Adipocyte (in vitro differentiated cells): Measurements from ENCODE around the gene ARMC8.

Source experiments
- DNase-seq: peaks from one replicate; pipeline ENCODE4 v3.0.0-alpha.2; 2015; ENCODE audit warnings: low read depth
- H3K27me3 ChIP-seq: replicated peaks from 2 replicates; pipeline ENCODE4 v1.7.0; 2013; ENCODE audit warnings: mild to moderate bottlenecking, low read length, moderate library complexity; ENCODE audit not compliant: control insufficient read depth, insufficient read depth
- H3K36me3 ChIP-seq: 2 replicates; pipeline ENCODE4 v1.7.0; 2013; ENCODE audit warnings: low read length, mild to moderate bottlenecking, moderate library complexity; ENCODE audit not compliant: control insufficient read depth, insufficient read depth, severe bottlenecking
- H3K4me1 ChIP-seq: 2 replicates; pipeline ENCODE4 v1.7.0; 2013; ENCODE audit warnings: mild to moderate bottlenecking, low read length, moderate library complexity; ENCODE audit not compliant: control insufficient read depth, insufficient read depth
- H3K4me3 ChIP-seq: 2 replicates; pipeline ENCODE4 v1.7.0; 2013; ENCODE audit warnings: mild to moderate bottlenecking, low read length, moderate library complexity
- H3K9ac ChIP-seq: 2 replicates; pipeline ENCODE4 v1.7.0; 2013; ENCODE audit warnings: mild to moderate bottlenecking, low read length, moderate library complexity
- H3K9me3 ChIP-seq: 2 replicates; pipeline ENCODE4 v1.7.0; 2013; ENCODE audit warnings: mild to moderate bottlenecking, low read length, moderate library complexity; ENCODE audit not compliant: control insufficient read depth

Gene ARMC8

DNA sequence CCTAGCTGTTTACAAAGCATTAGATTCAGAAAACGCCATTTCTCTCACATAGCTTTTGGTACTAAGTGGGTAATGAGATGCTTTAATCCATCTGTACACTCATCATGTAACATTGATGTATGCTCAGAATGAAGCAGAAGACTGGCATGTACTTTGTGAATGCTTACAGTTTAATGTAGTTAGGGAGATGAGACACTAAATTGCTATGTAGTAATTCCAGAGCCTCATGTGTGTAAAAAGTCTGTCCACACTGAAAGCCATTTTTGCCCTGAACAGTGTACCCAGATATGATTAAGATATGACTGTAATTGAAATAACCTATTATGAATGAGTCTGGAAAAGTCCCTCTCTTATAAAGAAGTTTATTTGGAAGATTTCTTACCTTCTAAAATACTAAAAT, 66.5 kb downstream of the ARMC8 start:
- Histone ChIP-seq H3K9ac (no peak overlapping the region), H3K36me3 (peaks cover 48% of the 10 kb centered on the region), H3K4me3 (no peak overlapping the region), H3K27me3 (no peaks in the 10 kb centered on the region), H3K4me1 (no peaks in the 10 kb centered on the region), H3K9me3 (no peaks in the 10 kb centered on the region)
- no peak for DNase-seq

- H3K4me1 ChIP-seq, result no peaks in the 10 kb centered on the region
- H3K4me3 ChIP-seq, result no peak overlapping the region
- H3K36me3 ChIP-seq, result peaks cover 48% of the 10 kb centered on the region
- no peak for DNase-seq
- no peak overlapping the region for H3K9ac ChIP-seq
- H3K27me3 ChIP-seq, result no peaks in the 10 kb centered on the region
- H3K9me3 ChIP-seq, result no peaks in the 10 kb centered on the region
These were observed 67.1 kb downstream of the ARMC8 start for GRCh38 chr3:138254216-138254615.

DNA sequence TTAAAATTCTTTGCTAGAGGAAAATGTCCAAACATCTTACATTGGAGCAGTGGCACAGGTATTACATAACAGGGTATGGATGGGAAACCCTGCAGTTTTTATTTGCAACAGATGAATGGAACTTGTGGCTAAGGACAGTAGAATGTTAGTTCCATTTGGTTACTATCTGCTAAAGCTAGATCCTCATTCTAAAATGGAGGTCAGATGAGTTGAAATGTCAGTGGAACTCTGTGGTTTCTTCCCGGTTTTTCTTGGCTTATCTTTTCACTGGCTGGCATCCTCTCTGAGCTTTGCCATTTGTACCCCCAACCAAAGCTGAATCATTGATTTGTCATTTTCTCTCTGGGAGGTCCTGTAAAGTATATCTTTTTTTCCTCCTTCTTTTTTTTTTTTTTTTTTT, 68.9 kb downstream of the ARMC8 start:
- H3K9ac ChIP-seq, result no peak overlapping the region
- DNase-seq, result no peak
- peaks cover 56% of the 10 kb centered on the region for H3K36me3 ChIP-seq

DNA sequence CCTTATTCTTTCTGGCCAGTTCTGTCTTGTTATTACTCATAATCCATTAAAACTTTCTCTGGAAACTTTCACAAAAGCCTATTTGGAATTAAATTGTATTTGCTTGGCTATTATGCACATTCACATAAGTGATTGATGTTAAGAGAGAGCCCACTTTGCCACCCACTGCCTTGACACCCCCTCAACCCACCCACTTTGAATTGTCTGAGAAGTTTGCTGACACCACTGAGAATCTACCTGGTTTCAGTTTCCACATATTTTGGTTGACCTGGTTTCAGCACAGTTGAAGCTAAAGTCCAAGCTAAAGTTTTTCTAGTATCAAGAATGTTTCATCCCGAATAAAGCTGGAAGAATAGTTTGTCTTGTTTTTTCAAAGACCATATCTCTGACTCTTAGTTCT, 70.9 kb downstream of the ARMC8 start:
- no peak overlapping the region for H3K4me3 ChIP-seq
- no peak for DNase-seq
- no peaks in the 10 kb centered on the region for H3K9me3 ChIP-seq
- H3K27me3 ChIP-seq, result no peaks in the 10 kb centered on the region
- no peaks in the 10 kb centered on the region for H3K4me1 ChIP-seq
- H3K9ac ChIP-seq, result no peak overlapping the region
- H3K36me3 ChIP-seq, result peaks cover 60% of the 10 kb centered on the region

More for the DNA sequence above, 68.9 kb downstream of the ARMC8 start:
- Histone ChIP-seq H3K4me1 (no peaks in the 10 kb centered on the region), H3K9me3 (no peaks in the 10 kb centered on the region), H3K4me3 (no peak overlapping the region), H3K27me3 (no peaks in the 10 kb centered on the region)

DNA sequence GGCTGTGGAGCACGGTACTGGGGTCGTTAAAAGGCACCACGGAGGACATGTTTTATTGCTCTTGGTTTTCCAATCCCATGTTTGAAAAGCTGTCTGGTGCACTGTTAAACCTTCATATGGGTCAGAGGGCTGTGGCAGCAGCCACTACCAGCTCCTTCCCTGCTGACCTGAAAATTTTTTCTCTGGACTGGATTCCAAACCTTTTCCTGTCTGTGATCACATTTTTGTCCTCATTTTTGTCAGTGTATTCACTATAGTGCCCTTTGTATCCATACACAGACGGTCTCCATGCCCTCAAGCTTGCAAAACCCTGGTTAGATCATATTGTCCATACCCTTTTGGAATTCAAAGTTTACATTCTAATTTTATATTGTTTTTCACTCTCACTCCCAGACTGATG, 72.0 kb downstream of the ARMC8 start:
- H3K27me3 ChIP-seq, result no peaks in the 10 kb centered on the region
- H3K9me3 ChIP-seq, result no peaks in the 10 kb centered on the region
- H3K36me3 ChIP-seq, result peaks cover 65% of the 10 kb centered on the region
- DNase-seq, result no peak
- H3K9ac ChIP-seq, result no peak overlapping the region
- no peak overlapping the region for H3K4me3 ChIP-seq
- H3K4me1 ChIP-seq, result no peaks in the 10 kb centered on the region

DNA sequence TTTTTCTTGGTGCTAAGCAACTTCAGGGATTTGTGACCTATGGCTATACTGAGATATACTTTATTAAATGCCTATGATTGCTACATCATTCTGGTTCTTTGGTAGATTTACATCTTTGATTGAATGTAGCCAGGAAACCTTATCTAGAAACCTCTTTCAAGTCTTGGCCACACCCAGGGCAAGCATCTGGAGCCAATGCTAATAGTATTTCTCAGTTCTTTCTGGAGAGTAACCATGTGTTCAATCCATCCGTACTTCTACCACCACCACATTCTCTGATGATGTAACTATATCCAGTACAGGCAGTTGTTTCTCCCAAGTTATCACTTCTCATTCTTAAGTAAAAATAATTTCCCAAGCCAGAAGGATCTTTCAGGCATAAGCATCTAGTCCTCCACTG, 73.5 kb downstream of the ARMC8 start:
- no peaks in the 10 kb centered on the region for H3K9me3 ChIP-seq
- no peaks in the 10 kb centered on the region for H3K4me1 ChIP-seq
- H3K4me3 ChIP-seq, result no peak overlapping the region
- H3K36me3 ChIP-seq, result peaks cover 76% of the 10 kb centered on the region
- no peak for DNase-seq
- no peaks in the 10 kb centered on the region for H3K27me3 ChIP-seq
- no peak overlapping the region for H3K9ac ChIP-seq

- no peaks in the 10 kb centered on the region for H3K4me1 ChIP-seq
- no peaks in the 10 kb centered on the region for H3K27me3 ChIP-seq
- no peak overlapping the region for H3K4me3 ChIP-seq
- DNase-seq, result peak; percentile 5
- H3K36me3 ChIP-seq, result peaks cover 88% of the 10 kb centered on the region
- H3K9ac ChIP-seq, result no peak overlapping the region
- H3K9me3 ChIP-seq, result no peaks in the 10 kb centered on the region
These were observed 76.0 kb downstream of the ARMC8 start for GRCh38 chr3:138263104-138263503.

- Histone ChIP-seq H3K9me3 (no peaks in the 10 kb centered on the region), H3K4me3 (no peak overlapping the region), H3K36me3 (peaks cover 93% of the 10 kb centered on the region), H3K27me3 (no peaks in the 10 kb centered on the region), H3K4me1 (no peaks in the 10 kb centered on the region), H3K9ac (no peak overlapping the region)
- no peak for DNase-seq
These were observed 78.6 kb downstream of the ARMC8 start for GRCh38 chr3:138265745-138266144.

DNA sequence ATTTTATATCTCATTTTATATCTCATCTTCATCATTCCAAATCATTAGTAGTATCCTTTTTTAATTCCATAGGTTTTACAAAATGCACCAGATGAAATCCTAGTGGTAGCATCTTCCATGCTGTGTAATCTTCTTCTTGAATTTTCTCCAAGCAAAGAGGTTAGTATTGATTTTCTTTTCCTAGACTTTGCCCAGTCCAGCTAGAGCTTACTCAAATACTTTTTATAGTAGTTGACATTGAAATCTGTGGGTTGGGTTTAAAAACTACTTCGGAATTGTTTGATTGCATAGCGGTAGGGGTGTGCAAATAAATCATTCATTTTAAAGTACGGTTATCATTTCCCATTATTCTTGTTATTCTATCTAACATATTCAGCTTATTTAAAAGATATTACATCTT, 80.0 kb downstream of the ARMC8 start:
- Histone ChIP-seq H3K27me3 (no peaks in the 10 kb centered on the region), H3K4me3 (no peak overlapping the region), H3K9me3 (no peaks in the 10 kb centered on the region), H3K36me3 (peaks cover 97% of the 10 kb centered on the region), H3K9ac (no peak overlapping the region), H3K4me1 (no peaks in the 10 kb centered on the region)
- no peak for DNase-seq

DNA sequence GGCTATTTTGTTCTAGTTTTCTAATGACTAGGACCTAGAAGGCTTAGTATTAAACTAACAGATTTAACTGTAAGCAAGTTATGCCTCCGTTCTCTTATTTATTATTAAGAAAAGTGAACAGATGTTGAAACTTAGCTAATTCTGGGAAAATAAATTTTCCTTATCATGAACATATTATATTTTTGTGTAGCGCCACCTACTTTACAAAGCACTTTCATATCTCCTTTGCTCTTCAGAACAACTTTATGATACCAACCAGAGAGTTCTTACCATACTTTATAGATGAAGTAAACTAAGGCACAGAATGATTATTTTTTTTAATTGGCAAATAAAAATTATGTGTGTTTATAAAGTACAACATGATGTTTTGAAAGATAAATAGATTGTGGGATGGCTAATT, 83.1 kb downstream of the ARMC8 start:
- H3K36me3 ChIP-seq, result peaks cover 100% of the 10 kb centered on the region
- no peaks in the 10 kb centered on the region for H3K27me3 ChIP-seq
- no peak overlapping the region for H3K9ac ChIP-seq
- DNase-seq, result no peak
- no peaks in the 10 kb centered on the region for H3K4me1 ChIP-seq
- H3K9me3 ChIP-seq, result no peaks in the 10 kb centered on the region
- H3K4me3 ChIP-seq, result no peak overlapping the region

DNA sequence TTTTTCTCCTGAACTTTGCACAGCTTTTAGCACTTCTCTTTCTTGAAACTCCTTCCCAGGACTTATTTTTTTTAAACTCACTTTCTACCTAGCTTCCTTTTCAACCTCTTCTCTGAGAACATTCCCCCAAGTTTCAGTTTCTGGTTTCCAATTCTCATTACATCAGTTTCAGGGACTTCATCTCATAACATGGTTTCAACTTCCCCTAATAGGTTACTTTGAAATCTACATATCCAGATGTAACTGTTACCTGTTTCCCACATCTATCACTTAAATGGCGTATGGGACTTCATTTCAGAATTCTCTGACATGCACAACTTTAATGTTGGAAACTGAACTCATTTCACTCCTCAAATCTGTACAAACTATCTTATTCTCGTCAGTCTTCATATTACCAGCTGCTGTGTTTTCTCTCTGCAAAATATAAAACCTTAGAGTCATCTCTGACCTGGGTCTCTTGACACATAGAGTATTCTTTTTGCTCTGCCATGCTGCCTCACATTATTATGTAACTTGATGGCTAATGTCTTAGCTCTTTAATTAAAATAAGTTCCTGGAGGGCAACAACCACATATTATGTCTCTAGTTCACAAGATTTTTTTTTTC, 84.2 kb downstream of the ARMC8 start:
- Histone ChIP-seq H3K9me3 (no peaks in the 10 kb centered on the region), H3K4me1 (no peaks in the 10 kb centered on the region), H3K4me3 (no peak overlapping the region), H3K9ac (no peak overlapping the region), H3K27me3 (no peaks in the 10 kb centered on the region), H3K36me3 (peaks cover 100% of the 10 kb centered on the region)
- DNase-seq, result no peak

- no peak overlapping the region for H3K9ac ChIP-seq
- H3K27me3 ChIP-seq, result no peaks in the 10 kb centered on the region
- DNase-seq, result no peak
- H3K4me3 ChIP-seq, result no peak overlapping the region
- H3K4me1 ChIP-seq, result no peaks in the 10 kb centered on the region
- peaks cover 66% of the 10 kb centered on the region for H3K36me3 ChIP-seq
- H3K9me3 ChIP-seq, result no peaks in the 10 kb centered on the region
These were observed 94.5 kb downstream of the ARMC8 start for GRCh38 chr3:138281561-138281960.
